Esophagus muscularis mucosa (tissue), 3 donors: ENCODE results near the gene CTSO.

Source experiments
- POLR2A ChIP-seq: fragments of 450-650 bp; IDR thresholded peaks from one replicate; pipeline ENCODE4 v1.6.1; 2017; ENCODE audit warnings: antibody characterized with exemption, moderate library complexity, mild to moderate bottlenecking, low read depth
- POLR2AphosphoS5 ChIP-seq, 2 donors: sonication (generic); formaldehyde crosslinking; IDR thresholded peaks; one replicate each; pipeline ENCODE4 v1.6.1; 2017; ENCODE audit warnings: antibody characterized with exemption in 2 of 2
- TF ChIP-seq, protein P1 (sequence below), 3 experiments: fragments of 200-600 bp in 2 of 3; fragments of 450-650 bp in 1 of 3; sonication (generic) in 2 of 3; IDR thresholded peaks; one replicate each; pipeline ENCODE4 v1.5.1; 2017 to 2019; ENCODE audit warnings: antibody characterized with exemption in 3 of 3, mild to moderate bottlenecking in 2 of 3, moderate library complexity in 1 of 3

DNA sequence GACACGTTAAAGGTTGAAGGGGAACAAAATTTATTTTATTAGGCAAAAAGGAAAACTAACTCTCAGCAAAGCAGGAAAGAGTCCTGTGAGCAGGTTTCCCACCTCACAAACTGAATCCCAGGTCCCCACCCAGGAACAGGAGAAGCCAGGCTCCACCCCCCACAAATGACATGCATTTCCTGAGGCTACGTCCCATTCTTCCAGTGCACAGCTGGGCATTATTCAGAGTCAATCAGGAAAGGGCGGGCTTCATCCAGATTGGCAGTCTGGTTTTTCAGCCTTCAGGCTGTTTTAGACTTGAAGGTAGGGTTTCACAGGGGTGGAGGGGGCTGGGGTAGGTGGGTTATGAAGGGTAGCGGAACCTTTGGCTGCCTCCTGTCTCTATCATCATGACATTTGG lies 75.7 kb downstream of the CTSO start:
- TF ChIP-seq, protein P1, sequence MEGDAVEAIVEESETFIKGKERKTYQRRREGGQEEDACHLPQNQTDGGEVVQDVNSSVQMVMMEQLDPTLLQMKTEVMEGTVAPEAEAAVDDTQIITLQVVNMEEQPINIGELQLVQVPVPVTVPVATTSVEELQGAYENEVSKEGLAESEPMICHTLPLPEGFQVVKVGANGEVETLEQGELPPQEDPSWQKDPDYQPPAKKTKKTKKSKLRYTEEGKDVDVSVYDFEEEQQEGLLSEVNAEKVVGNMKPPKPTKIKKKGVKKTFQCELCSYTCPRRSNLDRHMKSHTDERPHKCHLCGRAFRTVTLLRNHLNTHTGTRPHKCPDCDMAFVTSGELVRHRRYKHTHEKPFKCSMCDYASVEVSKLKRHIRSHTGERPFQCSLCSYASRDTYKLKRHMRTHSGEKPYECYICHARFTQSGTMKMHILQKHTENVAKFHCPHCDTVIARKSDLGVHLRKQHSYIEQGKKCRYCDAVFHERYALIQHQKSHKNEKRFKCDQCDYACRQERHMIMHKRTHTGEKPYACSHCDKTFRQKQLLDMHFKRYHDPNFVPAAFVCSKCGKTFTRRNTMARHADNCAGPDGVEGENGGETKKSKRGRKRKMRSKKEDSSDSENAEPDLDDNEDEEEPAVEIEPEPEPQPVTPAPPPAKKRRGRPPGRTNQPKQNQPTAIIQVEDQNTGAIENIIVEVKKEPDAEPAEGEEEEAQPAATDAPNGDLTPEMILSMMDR (IDR thresholded peaks at IDR 0.05), result no peak
- TF ChIP-seq POLR2A (no peak), POLR2AphosphoS5 (IDR thresholded peaks at IDR 0.05) (no peak)
